Measurements from ENCODE around the gene MIEN1. TPM values are rescaled to one million over a fixed set of nuclear protein-coding genes. Genes with fewer than 3 reads are reported as not detected.

MIEN1 gene
- total RNA-seq, 1 donor from 2014 or later = 20.1 TPM

DNA sequence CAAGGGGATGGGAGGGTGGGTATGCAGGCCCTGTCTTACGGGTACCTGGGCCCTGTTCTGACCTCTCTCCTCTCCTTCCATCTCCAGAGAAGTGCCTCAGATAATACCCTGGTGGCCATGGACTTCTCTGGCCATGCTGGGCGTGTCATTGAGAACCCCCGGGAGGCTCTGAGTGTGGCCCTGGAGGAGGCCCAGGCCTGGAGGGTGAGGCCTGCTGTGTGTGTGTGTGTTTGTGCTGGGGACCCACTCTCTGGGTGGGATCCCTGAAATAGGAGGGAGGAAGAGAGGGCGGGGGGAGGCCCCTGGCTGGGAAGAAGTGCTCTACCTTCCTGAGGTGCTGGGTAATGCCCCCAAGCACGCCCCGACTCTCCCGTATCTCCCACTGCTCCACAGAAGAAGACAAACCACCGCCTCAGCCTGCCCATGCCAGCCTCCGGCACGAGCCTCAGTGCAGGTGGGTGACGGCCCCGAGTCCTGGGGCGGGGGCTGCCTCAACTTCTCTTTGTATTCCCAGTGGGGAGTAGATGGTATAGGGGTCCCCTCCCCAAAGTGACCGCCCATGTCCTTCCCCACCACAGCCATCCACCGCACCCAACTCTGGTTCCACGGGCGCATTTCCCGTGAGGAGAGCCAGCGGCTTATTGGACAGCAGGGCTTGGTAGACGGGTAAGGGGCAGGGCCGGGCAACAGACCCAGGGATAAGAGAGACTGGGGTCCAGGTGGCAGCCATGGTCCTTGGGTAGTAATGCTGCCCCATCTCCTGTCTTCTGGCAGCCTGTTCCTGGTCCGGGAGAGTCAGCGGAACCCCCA lies 15.2 kb upstream of the MIEN1 start:
- no peaks in the 10 kb centered on the region for H3K27me3 ChIP-seq

DNA sequence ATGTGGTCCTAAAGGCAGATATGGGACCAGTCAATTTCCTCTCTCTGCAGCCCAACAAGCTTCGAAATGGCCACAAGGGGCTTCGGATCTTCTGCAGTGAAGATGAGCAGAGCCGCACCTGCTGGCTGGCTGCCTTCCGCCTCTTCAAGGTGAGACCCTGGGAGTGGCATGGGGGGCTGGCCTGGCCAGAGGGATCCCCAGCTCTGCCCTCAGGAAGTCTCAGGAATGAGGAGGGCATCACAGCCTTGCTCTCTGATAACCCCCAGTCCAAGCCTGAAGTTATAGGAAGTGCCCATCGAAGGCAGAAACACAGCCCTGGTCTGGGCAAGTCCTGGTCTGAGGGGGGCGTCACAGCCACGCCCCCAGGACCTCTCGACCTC lies 14.5 kb upstream of the MIEN1 start:
- Histone ChIP-seq H3K79me2 (ENCODE audit: low read depth) (no peaks in the 10 kb centered on the region), H3K9ac (no peak overlapping the region), H2AFZ (replicated peaks) (no peak overlapping the region), H3F3A (ENCODE audit: low read depth) (no peaks in the 10 kb centered on the region), H3K4me2 (no peak overlapping the region), H3K4me1 (peaks cover 12% of the 10 kb centered on the region), H3K27me3 (peaks cover 7% of the 10 kb centered on the region), H3K27ac (no peak overlapping the region), H3K36me3 (no peaks in the 10 kb centered on the region), H3K9me3 (ENCODE audit: low read depth) (no peaks in the 10 kb centered on the region), H4K20me1 (ENCODE audit: low read depth) (no peaks in the 10 kb centered on the region), H3K4me3 (no peak overlapping the region)
- no peaks in the 10 kb centered on the region for H3K36me3 Mint-ChIP-seq
- H3K27ac Mint-ChIP-seq = no peak overlapping the region
- no peak for TF ChIP-seq EZH2phosphoT487 (IDR thresholded peaks at IDR 0.05)
- TF ChIP-seq, protein P1, sequence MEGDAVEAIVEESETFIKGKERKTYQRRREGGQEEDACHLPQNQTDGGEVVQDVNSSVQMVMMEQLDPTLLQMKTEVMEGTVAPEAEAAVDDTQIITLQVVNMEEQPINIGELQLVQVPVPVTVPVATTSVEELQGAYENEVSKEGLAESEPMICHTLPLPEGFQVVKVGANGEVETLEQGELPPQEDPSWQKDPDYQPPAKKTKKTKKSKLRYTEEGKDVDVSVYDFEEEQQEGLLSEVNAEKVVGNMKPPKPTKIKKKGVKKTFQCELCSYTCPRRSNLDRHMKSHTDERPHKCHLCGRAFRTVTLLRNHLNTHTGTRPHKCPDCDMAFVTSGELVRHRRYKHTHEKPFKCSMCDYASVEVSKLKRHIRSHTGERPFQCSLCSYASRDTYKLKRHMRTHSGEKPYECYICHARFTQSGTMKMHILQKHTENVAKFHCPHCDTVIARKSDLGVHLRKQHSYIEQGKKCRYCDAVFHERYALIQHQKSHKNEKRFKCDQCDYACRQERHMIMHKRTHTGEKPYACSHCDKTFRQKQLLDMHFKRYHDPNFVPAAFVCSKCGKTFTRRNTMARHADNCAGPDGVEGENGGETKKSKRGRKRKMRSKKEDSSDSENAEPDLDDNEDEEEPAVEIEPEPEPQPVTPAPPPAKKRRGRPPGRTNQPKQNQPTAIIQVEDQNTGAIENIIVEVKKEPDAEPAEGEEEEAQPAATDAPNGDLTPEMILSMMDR (IDR thresholded peaks at IDR 0.05) = no peak
- TF ChIP-seq EZH2 (IDR thresholded peaks at IDR 0.05) = no peak
- no peaks in the 10 kb centered on the region for H3K9me3 Mint-ChIP-seq
- DNase-seq (ENCODE audit: low spot score) = no peak
- no peak overlapping the region for H3K4me3 Mint-ChIP-seq
- H3K4me1 Mint-ChIP-seq = peaks cover 8% of the 10 kb centered on the region
- peaks cover 25% of the 10 kb centered on the region for H3K27me3 Mint-ChIP-seq (ENCODE audit: insufficient read depth, low read depth)

More for the DNA sequence above, 15.2 kb upstream of the MIEN1 start:
- no peak for DNase-seq (ENCODE audit: low spot score)
- Histone ChIP-seq H3K4me3 (no peak overlapping the region), H3F3A (ENCODE audit: low read depth) (no peaks in the 10 kb centered on the region), H3K9me3 (ENCODE audit: low read depth) (no peaks in the 10 kb centered on the region), H3K36me3 (no peaks in the 10 kb centered on the region), H3K4me1 (peaks cover 4% of the 10 kb centered on the region), H3K9ac (no peak overlapping the region), H3K4me2 (no peak overlapping the region), H3K79me2 (ENCODE audit: low read depth) (no peaks in the 10 kb centered on the region), H4K20me1 (ENCODE audit: low read depth) (no peaks in the 10 kb centered on the region), H2AFZ (replicated peaks) (no peak overlapping the region), H3K27ac (no peak overlapping the region)
- Mint-ChIP-seq H3K27ac (no peak overlapping the region), H3K27me3 (ENCODE audit: insufficient read depth, low read depth) (peaks cover 18% of the 10 kb centered on the region), H3K4me3 (no peak overlapping the region), H3K36me3 (no peaks in the 10 kb centered on the region), H3K9me3 (no peaks in the 10 kb centered on the region), H3K4me1 (peaks cover 2% of the 10 kb centered on the region)
- TF ChIP-seq EZH2phosphoT487 (IDR thresholded peaks at IDR 0.05) = no peak
- TF ChIP-seq, protein P1 (IDR thresholded peaks at IDR 0.05) = no peak
- no peak for TF ChIP-seq EZH2 (IDR thresholded peaks at IDR 0.05)

DNA sequence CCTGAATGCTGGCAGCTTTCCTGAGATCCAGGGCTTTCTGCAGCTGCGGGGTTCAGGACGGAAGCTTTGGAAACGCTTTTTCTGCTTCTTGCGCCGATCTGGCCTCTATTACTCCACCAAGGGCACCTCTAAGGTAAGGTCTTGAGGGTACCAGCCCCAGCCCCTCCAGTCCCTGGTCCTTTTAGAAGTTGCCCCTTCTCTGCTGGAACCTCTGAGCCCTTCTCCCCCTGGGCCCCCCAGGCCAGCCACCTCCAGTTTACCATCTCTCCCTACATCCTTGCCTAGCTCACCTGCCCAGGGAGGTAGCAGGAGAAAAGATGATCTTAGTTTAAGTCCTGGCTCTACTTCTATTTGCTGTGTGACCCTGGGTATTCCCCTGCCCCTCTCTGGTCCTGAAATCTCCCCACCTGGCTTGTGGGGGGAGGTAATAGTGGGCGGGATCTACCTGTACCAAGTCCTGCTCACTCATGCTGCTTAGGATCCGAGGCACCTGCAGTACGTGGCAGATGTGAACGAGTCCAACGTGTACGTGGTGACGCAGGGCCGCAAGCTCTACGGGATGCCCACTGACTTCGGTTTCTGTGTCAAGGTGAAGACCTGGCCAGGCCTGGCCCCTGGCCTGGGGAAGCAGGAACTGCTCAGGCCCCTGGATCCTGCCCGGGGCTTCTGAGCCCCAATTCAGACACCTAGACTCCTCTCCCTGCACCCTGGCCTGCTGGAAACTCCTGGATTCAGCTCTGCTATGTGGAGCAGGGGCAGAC lies 13.9 kb upstream of the MIEN1 start:
- Mint-ChIP-seq H3K27ac (no peak overlapping the region), H3K4me1 (peaks cover 9% of the 10 kb centered on the region), H3K36me3 (no peaks in the 10 kb centered on the region), H3K9me3 (no peaks in the 10 kb centered on the region), H3K27me3 (ENCODE audit: insufficient read depth, low read depth) (peaks cover 29% of the 10 kb centered on the region), H3K4me3 (no peak overlapping the region)
- H3K4me3 ChIP-seq = no peak overlapping the region
- TF ChIP-seq, protein P1 (IDR thresholded peaks at IDR 0.05) = no peak
- TF ChIP-seq EZH2phosphoT487 (IDR thresholded peaks at IDR 0.05) (no peak), EZH2 (IDR thresholded peaks at IDR 0.05) (no peak)
- no peak overlapping the region for H3K9ac ChIP-seq
- no peak for DNase-seq (ENCODE audit: low spot score)
- H3F3A ChIP-seq (ENCODE audit: low read depth) = no peaks in the 10 kb centered on the region
- no peak overlapping the region for H3K4me2 ChIP-seq
- peaks cover 17% of the 10 kb centered on the region for H3K4me1 ChIP-seq
- H3K27me3 ChIP-seq = peaks cover 10% of the 10 kb centered on the region
- H3K9me3 ChIP-seq (ENCODE audit: low read depth) = no peaks in the 10 kb centered on the region
- no peaks in the 10 kb centered on the region for H3K79me2 ChIP-seq (ENCODE audit: low read depth)
- H3K36me3 ChIP-seq = no peaks in the 10 kb centered on the region
- no peak overlapping the region for H3K27ac ChIP-seq
- H2AFZ ChIP-seq (replicated peaks) = no peak overlapping the region
- no peaks in the 10 kb centered on the region for H4K20me1 ChIP-seq (ENCODE audit: low read depth)

All from neural progenitor cell (in vitro differentiated cells).